WI38 (cell line): Measurements from ENCODE around the gene SCMH1.

Source experiments
- H3K4me3 ChIP-seq: 2 replicates; pipeline ENCODE4 v1.5.1; 2011; ENCODE audit warnings: low read depth, mild to moderate bottlenecking, control low read depth, low read length
- TF ChIP-seq, protein P1 (sequence below): IDR thresholded peaks from 2 replicates; pipeline ENCODE4 v1.5.1; 2012; ENCODE audit warnings: low read depth, mild to moderate bottlenecking, control low read depth, low read length

Gene SCMH1

GRCh38 chr1:41013796-41014195 lies 228.3 kb downstream of the SCMH1 start:
- TF ChIP-seq, protein P1, sequence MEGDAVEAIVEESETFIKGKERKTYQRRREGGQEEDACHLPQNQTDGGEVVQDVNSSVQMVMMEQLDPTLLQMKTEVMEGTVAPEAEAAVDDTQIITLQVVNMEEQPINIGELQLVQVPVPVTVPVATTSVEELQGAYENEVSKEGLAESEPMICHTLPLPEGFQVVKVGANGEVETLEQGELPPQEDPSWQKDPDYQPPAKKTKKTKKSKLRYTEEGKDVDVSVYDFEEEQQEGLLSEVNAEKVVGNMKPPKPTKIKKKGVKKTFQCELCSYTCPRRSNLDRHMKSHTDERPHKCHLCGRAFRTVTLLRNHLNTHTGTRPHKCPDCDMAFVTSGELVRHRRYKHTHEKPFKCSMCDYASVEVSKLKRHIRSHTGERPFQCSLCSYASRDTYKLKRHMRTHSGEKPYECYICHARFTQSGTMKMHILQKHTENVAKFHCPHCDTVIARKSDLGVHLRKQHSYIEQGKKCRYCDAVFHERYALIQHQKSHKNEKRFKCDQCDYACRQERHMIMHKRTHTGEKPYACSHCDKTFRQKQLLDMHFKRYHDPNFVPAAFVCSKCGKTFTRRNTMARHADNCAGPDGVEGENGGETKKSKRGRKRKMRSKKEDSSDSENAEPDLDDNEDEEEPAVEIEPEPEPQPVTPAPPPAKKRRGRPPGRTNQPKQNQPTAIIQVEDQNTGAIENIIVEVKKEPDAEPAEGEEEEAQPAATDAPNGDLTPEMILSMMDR, result no peak
- no peak overlapping the region for H3K4me3 ChIP-seq

- H3K4me3 ChIP-seq, result no peak overlapping the region
- TF ChIP-seq, protein P1, result no peak
These were observed 229.1 kb downstream of the SCMH1 start for GRCh38 chr1:41013024-41013423.

DNA sequence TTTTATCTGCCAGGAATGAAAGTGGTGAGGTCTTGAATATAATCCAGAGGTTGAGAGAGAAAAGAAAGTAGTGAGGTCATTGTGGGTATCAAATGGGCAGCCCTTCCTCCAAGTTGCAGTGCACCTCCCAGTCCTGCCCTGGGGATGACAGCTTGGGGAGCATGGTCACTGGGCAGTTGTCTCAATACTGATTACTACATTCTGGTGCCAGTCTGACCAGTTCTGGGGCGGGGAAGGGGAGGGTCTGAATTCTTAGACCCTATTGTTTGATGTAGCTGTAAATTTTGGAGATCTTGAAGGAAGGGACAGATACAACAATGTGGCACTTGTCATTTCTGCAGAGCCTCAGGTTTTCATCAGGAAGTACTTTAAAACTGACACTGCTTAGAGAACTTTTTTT lies 231.8 kb downstream of the SCMH1 start:
- no peak overlapping the region for H3K4me3 ChIP-seq
- TF ChIP-seq, protein P1, result no peak

GRCh38 chr1:41009466-41009865 lies 232.6 kb downstream of the SCMH1 start:
- no peak overlapping the region for H3K4me3 ChIP-seq
- TF ChIP-seq, protein P1, result no peak

DNA sequence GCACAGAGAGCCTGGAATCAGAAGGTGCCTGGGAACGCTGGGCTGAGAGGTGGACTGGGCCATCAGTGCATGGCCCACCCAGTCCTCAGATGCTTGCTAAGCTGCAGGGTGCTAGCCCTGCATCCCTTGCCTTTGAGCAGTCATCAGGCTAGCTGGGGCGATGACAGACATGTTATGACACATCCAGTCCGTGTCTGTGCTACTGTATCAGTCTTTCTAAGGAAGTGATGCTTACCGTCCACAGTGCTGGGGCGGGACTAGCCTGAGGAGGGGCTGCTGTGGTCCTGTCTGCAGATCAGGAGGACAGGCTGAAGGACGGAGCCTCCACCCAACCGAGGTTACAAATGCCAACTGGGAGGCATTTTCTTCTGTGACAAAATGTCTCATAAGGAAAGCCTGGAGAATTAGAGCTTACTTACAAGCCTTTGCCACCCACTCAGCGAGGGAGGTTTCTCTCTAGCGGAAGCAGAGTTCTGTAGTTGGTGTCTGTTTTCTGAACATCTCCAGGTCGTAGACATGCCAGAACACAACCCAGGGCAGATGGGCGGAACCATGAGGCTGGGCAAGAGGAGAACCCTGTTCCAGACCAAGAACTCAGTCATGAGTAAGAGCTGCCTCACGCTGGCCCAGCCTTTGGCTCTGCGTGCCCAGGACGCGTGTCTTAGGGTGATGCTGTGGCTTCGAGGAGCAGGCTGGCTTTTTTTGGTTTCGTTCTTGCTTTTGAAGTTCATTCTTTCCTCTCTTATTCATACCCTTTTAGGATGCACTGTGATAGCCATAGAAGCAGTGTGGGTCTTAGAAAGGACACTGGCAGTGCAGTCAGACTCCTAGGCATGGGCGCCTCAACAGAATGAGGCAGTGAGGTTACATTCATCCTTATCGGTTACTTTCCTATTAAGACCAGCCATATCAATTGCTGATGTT lies 234.9 kb downstream of the SCMH1 start:
- TF ChIP-seq, protein P1, result no peak
- no peak overlapping the region for H3K4me3 ChIP-seq

DNA sequence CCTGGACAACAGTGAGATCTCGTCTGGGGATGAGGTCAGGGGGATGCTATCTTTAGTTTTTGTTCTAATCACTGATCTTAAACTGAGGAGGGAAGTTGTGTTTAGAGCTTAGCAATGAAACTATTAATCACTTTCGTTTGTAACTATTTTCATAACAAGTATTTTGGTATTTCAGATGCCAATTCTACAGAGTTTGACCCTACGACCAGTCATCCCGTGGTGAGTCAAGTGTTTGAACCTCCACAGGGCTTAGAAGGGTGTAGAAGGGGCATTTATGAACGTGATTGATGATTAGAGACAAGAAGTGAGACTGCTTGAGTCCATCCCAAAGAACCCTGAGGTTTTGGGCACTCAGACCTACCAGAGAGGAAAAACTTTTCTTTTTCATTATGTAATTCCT lies 236.2 kb downstream of the SCMH1 start:
- TF ChIP-seq, protein P1, result no peak
- no peak overlapping the region for H3K4me3 ChIP-seq

- no peak overlapping the region for H3K4me3 ChIP-seq
- TF ChIP-seq, protein P1, result peak; percentile 51
These were observed 238.4 kb downstream of the SCMH1 start for GRCh38 chr1:41003640-41004220.
